NCI-H2171 (cell line): ENCODE data around the gene FAM222A.
"Not testable (repeated sequence)": the region's sequence is repeated elsewhere in the genome, so short reads cannot be mapped to it uniquely, and the experiment has no call there.

Experiments used
- DNase-seq: peaks from one replicate; lab custom pipeline; 2025; lab: John Stamatoyannopoulos, UW

Gene FAM222A

DNA sequence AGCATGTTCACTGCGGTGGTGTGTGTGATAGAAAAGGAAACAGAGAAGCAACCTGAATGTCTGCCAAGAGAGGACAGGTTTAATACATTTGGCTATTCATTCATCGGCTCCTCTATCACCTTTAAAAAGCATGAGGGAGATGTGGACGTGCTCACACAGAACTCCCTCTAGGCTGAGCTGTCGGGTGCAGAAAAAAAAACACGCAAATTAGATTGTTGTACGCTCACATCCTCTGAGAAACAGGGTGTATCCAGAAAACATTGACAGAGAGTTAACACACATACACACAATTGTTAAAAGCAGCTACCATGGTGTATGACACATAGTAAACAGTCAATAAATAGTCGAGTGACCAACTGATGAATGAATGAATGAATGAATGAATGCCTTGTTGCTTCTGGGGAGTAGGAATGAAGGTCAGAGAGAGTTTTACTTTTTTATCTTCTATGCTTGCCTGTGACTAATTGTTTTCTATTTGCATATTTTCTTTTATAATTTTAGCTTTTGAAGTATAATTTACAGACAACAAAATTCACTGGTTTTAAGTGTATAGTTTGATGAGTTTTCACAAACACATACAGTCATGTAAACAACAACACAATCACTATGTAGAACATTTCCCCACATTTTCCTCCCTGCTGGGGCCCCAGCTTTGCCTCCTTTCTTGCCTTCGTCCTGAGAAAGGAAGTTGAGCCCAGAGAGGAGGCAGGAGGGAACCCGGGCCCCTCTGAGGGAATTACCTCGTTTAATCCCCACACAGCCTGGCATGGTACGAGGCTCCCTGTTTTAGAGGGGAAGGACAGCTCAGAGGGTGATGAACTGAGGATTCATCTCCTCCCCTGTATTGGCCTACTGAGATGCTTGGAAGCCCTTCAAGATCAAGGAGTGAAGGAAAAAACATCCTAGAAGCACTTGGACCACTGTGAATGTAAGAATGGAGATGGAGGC, 19.7 kb upstream of the FAM222A start:
- no peak for DNase-seq

DNA sequence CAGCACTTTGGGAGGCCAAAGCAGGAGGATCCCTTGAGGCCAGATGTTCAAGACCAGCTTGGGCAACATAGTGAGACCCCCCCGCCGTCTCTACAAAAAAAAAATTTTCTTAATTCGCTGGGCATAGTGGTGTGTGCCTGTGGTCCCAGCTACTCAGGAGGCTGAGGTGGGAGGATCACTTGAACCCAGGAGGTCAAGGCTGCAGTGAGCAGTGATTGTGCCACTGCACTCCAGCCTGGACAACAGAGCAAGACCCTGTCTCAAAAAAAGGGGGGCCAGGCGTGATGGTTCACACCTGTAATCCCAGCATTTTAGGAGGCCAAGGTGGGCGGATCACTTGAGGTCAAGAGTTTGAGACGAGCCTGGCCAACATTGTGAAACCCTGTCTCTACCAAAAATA, 19.0 kb upstream of the FAM222A start:
- not testable (repeated sequence) for DNase-seq

DNA sequence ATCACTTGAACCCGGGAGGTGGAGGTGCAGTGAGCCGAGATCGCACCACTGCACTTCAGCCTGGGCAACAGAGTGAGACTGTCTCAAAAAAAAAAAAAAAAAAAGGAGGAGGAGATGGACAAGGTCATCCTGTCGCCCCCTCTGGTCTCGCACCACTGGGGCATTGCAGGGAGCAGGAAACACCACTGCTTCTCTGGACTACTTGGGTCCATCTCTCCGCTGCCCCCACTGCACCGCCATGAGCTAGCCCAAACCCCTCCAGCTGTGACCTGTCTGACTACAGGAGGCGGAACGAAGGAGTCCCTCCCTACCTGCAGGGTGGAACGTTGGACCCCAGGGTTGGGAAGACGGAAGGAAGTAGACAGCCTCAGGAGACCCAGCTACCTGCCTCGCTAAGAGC, 18.2 kb upstream of the FAM222A start:
- no peak for DNase-seq

DNA sequence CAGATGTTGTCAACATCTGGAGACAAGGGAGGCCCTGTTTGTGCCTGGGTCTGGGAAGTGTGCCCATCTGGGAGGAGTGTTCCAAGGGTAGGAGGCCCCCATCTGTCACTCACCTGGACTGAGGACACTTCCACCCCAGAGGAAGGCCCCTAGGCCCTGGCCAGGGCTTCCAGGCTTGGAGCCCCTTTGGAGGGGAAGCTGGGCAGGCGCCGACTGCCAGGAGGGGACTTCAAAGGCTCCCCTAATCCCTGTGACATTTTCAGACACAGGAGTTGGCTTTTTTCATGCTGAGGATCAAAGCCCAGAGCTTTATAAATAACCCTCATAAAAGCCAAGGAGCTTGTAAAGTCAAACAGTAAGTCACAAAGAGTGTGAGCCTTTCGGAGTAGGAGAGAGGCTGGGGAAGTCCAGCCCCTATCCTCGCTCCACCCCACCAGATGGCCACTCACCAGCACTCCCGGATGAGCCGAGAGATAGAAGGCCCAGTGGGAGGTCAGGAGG, 17.6 kb upstream of the FAM222A start:
- DNase-seq, result no peak

DNA sequence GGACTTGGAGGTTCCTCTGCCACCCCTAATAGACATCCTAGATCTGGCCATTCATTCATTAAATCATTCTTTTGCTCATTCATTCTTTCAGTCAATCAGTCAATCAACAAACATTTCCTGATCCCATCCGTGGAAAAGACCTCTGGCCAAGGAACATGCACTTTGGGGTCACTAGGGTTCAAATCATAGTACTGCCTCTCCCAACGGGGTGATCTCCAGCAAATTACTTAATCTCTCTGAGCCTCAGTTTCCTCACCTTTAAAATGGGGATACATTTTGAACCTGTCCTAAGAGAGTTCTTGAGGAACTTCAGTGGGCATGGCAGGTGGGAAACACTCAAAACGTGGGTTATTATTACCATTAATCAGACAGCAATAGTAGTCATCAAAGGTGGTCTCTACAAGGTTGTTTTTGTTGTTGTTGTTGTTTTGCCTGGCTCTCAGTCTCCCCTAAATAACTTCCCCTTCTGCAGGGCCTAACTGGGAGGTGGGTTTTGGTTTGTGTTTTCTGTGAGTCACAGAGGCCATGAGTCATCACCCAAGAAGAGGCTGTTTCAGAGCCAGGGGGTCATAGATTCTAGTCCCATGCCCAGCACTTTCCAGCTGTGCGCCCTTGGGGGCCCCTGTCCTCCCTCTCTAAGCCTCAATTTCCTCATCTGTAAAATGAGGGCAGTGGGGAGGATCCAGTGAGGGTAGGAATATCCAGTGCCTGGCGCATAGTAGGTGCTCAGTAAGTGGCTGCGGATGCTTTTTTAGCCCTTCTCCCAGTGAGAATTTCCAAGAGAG, 16.9 kb upstream of the FAM222A start:
- DNase-seq, result no peak

DNA sequence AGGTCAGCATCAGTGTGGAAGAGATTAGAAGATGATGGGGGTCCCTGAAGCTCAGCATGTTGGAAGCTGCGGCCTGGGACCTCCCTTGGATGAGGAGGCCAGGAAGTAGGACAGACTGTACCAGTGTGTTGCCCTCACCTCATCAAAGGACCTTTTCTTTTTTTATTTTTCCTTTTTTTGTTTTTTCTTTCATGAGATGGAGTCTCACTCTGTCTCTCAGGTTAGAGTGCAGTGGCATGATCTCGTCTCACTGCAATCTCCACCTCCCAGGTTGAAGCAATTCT, 16.4 kb upstream of the FAM222A start:
- no peak for DNase-seq

DNA sequence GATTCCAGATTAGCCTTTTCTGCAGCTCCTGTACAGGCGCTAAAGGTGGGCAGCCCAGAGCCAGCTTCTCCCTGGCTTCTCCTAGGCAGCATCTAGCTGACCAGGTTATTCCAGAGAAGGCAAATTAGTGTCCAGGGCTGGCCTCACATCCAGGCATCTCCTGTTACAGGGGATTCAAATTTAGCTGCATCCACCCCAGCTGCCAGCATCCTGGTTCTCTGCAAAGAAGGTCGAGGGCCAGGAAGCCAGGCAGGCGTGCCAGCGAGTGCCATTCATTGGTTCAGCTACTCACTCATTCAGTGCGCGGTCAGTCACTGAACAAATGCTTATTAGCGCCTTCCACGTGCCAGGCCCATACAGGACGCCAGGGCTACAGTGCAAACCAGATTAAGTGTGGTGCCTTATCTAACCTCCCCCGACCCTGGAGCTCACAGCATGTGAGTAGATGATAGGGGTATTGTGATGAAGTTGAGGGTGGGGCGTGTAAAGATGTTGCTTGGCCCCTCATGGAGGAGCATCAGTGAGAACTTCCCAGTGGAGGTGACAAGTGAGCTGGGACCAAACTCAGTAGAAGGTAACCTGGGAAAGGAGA, 15.7 kb upstream of the FAM222A start:
- no peak for DNase-seq

DNA sequence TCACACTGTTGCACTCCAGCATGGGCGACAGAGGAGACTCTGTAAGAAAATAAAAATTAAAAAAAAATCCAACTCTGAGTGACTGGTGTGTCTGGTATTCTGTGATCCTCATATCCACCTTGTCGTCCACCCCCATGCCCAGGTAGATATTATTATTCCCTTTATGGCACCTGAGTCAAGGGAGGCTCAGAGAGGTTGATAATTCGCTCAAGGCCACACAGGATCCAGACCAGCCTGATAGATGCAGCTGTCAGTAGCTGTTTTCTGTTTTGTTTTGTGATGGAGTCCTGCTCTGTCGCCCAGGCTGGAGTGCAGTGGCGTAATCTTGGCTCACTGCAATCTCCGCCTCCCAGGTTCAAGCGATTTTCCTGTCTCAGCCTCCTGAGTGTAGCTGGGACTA, 14.8 kb upstream of the FAM222A start:
- no peak for DNase-seq

DNA sequence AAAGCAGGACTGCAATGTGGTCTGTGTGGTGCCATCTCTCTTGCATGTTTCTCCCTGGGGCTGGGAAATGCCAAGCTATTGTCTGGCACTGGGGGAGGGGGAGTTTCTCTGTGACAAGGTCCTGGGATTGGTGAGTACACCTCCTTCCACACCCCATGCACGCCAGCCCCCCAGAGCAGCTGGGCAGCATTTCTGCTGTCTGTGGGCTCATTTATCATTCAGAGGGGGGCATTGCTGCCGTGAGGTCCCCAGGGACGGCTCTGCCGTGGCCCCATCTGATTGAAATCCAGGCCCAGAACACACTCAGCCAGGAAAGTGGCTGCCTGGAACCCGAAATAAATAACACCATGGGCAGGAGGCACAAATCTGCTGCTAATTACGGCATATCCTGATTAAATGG, 12.6 kb upstream of the FAM222A start:
- DNase-seq, result peak; percentile 80

DNA sequence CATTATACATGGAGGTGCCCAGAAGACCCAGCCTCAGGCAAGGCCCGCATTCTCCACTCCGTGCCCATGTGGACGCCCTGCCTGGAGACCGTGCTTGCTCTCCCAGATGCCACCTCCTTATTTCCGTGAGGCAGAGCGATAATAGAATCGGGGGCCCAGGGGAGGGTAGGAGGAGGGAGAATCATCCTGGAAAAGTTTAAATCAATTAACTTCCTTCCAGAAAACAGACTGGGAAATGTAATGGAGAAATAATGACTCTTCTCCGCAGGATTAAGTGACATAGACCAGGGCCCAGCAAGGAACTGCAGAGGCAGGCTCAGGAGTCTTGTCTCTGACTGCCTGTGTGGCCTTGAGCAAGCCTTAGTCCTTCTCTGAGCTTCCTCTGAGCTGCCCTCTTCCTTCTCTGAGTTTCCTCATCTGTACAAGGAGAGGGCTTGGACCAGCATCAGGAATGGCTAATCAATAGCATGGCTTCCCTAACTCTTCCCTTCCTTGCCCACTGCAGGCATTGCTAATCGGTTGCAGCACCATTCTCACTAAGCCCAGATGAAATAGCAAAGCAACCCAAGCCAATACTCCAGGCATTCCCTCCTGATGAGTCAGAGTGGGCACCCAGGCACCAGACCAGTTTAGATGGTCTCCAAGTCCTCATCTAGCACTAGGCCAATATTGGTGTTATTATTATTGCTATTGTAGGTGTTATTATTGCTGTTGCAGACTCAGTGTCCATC, 11.3 kb upstream of the FAM222A start:
- DNase-seq, result no peak

DNA sequence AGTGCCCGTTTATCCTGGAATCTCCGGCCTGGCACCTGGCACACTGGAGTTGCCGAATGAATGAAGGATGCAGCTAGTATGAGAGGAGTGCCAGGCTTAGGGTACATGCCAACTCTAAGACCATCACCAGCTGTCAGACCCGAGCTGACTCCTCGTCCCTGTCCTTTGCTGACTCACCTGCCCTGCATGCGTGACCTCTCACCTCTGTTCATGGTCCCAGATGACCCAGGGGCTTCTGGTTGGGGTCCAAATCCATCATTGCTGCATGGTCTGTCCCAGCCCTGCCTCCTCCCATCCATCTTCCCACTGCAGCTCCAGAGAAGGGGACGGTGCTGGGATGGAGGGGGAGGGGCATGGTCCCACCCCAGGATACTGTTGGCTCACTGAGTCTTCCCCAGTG, 9.9 kb upstream of the FAM222A start:
- DNase-seq, result no peak

DNA sequence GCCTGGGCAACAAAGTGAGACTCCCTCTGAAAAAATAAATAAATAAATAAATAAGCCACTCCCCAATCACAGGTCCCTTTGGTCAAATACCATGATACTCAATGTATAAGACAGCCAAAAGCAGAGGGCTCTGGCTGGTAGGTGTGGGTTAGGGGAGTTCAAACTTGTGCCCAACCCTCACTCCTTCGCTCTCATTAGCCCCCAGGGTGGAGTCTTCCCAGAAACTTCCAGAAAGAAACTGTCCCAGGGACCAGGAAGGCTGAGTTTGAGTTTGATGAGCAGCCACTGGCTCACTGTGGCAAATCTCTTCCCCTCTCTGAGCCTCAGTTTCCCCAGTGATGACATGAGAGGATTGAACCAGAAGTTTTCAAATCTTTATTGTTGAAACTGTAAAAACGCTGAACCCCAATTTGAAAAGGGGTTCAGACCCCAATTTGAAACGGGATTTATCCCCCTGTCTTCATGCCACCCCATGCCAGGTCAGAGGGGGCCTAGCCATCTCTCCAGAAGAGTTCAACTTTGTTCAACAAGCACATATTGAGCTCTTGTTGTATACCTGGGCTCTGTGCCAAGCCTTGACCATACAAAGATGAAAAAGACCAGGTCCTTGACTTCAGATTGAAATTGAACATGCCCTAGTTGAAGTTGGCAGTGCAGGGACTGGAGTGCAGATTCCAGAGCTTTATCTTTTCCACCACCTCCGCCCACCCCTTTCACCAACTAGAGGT, 9.1 kb upstream of the FAM222A start:
- DNase-seq, result no peak

DNA sequence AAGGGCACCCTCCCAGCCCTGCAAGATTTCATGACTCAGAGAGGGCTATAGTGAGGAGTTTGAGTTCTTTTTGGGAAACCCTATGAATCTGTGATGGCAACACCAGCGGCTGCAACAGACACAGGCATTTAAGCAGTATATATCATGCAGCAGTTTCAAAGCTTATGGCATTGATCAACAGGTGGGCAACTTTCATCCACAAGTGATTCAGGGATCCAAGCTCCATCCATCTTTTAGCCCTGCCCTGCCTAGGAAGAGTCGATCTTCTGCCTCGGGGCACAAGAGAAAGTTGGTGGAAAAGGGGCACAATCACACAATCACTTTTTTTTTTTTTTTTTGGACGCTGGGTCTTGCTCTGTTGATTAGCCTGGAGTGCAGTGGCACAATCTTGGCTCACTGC, 8.3 kb upstream of the FAM222A start:
- no peak for DNase-seq

DNA sequence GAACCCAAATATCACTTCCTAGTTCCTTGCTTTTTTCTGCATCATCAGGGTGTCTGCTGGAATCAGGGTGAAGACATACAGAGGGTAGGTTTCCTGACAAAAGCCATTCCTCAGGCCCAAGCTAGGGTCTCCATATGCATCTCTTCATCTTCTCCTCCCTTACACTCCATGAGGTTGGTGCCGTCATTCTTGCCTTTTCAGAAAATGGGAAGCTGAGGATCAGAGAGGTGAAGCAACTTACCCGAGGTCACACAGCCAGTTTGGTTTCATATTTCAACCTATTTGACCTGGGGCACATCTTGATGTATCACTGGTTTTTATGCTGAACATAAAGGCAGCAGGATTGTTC, 7.3 kb upstream of the FAM222A start:
- no peak for DNase-seq

DNA sequence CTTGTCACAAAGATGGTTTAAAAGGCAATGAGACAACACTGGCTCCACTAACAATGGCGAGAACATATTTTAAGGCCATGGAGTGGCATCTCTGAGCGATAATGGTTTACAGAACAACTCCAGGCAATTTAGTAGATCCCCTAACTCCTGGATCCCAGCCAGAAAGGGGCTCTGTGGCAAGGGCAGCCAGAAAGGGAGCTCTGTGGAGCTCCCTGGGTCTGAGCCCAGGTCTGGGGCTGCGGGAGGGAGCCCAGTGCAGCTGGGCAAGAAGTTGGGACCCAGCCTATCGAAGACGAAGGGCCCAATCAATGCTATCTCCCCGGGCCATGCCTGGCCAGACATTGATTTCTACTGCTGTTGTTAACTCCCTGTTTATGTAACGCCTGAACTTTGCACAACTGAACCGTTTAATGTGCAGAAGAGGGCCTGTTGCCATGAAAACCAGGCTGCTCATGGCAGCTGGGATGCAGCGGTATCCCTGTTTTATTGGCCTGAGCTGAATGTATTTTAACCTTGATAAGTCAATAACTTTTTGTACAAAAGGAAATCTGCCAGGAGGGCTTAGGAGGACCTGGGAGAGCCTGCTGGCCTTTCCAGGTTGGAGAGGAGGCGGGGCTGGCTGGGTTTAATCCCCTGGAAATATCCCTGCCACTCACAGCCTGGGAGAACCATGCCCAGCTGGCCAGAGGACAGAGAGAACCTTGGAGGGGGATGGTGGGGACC, 6.7 kb upstream of the FAM222A start:
- peak; percentile 22 for DNase-seq

DNA sequence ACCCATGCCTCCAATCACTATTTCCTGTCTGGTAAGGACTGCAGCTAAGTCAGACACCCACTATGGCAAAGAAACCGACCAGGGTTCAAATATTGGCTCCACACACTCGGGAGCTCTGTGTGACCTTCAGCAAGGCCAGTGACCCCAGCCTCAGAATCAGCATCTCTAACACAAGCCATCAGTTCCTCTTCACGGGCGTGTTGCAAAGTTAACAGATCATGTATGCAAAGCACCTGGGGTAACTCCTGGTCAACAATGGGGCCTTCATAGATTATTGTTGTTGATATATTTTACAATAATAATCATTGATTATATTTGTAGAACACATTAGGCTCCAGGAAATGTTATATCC, 6.2 kb upstream of the FAM222A start:
- DNase-seq, result no peak

DNA sequence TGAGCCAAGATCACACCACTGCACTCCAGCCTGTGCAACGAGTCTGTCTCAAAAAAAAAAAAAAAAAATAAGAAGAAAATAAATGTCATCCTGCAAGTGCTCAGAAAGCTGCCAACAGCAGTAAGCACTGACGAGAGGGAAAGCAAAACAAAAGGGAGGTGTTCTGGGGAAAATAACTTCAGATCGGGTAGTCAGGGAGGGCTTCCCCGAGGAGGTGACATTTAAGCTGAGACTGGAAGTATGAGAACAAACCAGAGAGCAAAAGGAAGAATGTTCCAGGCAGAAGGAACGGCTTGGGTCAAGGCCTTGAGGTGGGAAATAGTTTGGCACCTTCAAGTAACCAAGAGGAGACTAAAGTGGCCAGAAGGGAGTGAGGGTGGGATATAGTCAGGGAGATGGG, 4.7 kb upstream of the FAM222A start:
- DNase-seq, result no peak

DNA sequence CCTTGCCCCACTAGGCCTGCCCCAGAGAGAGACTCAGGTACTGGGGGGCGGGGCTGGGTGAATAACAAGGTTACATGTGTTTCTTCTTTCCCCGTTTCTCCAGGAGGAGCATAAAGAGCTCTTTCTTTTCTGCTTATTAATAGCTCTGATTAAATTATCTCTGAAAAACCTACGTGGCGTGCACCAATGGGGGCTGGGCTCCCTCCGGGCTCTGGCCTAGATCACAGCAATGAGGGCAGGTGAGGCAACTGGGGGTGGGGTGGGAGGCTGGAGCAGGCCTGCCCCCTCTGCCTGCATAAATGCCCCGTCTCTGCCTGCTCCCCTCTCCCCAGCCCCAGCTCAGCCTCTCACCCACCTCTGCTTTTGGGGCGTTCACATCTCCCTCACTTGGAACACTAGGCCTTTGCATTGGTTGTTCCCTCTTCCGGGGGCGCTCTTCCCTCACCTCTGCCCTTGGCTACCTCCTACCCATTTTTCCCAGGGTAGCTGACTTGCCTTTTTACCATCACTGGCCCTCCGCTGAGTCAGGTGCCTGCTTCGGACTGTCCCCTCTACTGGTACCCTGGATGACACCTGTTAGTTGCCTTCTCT, 4.1 kb upstream of the FAM222A start:
- no peak for DNase-seq

DNA sequence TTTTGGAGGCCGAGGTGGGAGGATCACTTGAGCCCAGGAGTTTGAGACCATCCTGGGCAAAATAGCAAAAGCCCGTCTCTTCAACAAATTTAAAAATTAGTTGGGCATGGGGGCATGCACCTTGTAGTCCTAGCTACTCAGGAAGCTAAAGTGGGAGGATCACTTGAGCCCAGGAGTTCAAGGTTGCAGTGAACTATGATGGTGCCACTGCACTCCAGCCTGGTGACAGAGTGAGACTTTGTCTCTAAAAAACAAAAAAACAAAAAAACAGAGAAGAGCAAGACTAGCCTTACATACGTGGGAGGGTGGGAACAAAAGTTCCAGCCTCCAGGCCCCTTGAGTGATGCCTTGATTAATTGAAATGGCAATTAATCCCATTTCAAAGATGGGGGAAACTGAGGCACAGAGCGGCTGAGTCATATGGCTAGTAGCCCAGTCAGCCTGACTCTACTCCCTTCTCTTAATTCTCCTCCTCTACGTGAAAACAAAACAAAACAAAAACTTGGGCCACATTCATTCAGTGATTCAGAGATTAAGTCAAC, 3.3 kb upstream of the FAM222A start:
- no peak for DNase-seq
